ENCODE results near the gene HMG20B. TPM values are rescaled to one million over a fixed set of nuclear protein-coding genes. Genes with fewer than 3 reads are reported as not detected.

Gene HMG20B
- total RNA-seq, 6 donors from 2014 or later = 79.5 to 183 (median 85.9) TPM

GRCh38 chr19:3626473-3627350 is 54.0 kb downstream of the HMG20B start, which contains the start of gene CACTIN:
Gene CACTIN, minus strand, starts transcription at chr19:3626790. Its CDS starts 28 bp downstream, at chr19:3626762.
- ATAC-seq (ENCODE audit: low FRiP score in 2 of 2) (peak; percentile 99 to 100), DNase-seq (peak; percentile 98 to 99)
- Histone ChIP-seq H3K4me3 (peak within 1 kb of the TSS; percentile 94 to 98 (median 96)), H3K4me1 (peaks cover 21 to 30% (median 23%) of the 10 kb centered on the region in 4 donors), H3K36me3 (peaks cover 5 to 31% (median 22%) of the 10 kb centered on the region in 4 donors), H3K9me3 (no peaks in the 10 kb centered on the region), H3K27ac (peak within 1 kb of the TSS; percentile 86 to 94 (median 92)), H3K27me3 (no peaks in the 10 kb centered on the region)
- WGBS, 2 donors = 0 to 3% methylated on average over 7 to 57 of the region's 80 CpGs
- peak in 2 of 6 experiments; percentile 20 to 48 for TF ChIP-seq CTCF (IDR thresholded peaks at IDR 0.05)
- peak in 3 of 4 donors; percentile 58 to 82 (median 69) for TF ChIP-seq POLR2A (IDR thresholded peaks at IDR 0.05)
- TF ChIP-seq POLR2AphosphoS5 (IDR thresholded peaks at IDR 0.05) = peak; percentile 78 to 87
- TF ChIP-seq EP300 (IDR thresholded peaks at IDR 0.05) = peak in 1 of 4 donors; percentile 52

GRCh38 chr19:3627351-3627723 is 54.6 kb downstream of the HMG20B start:
- ATAC-seq (ENCODE audit: low FRiP score in 2 of 2) (no peak), DNase-seq (no peak)
- Histone ChIP-seq H3K36me3 (peaks cover 2 to 31% (median 24%) of the 10 kb centered on the region in 4 donors), H3K27ac (peak overlapping the region in 3 of 4 donors; percentile 86 to 93 (median 92)), H3K4me3 (peak overlapping the region in 3 of 4 donors; percentile 96 to 98 (median 97)), H3K9me3 (no peaks in the 10 kb centered on the region), H3K4me1 (peaks cover 21 to 30% (median 23%) of the 10 kb centered on the region in 4 donors), H3K27me3 (no peaks in the 10 kb centered on the region)
- WGBS, 2 donors = 59 to 71% methylated on average over 5 to 7 of the region's 7 CpGs
- no peak for TF ChIP-seq CTCF (IDR thresholded peaks at IDR 0.05)
- TF ChIP-seq EP300 (IDR thresholded peaks at IDR 0.05) = no peak
- TF ChIP-seq POLR2AphosphoS5 (IDR thresholded peaks at IDR 0.05) = no peak
- TF ChIP-seq POLR2A (IDR thresholded peaks at IDR 0.05) = no peak

Small RNAs within 50 kb of the gene (small RNA-seq; reads per million reads assigned to genes)
- gene AC005786.1 = 0 reads per million in 4 donors

Other genes with a start within 250 kb of the HMG20B start
- gene NFIC, start 206.4 kb upstream of the HMG20B start, total RNA-seq = 100 to 1,000 TPM in 5 of 6 donors, 10 to 100 TPM in 1; 96.1 to 175 (median 154) TPM
- 1 to 10 TPM in 1 of 6 donors, not detected in 5; 1.7 TPM for gene SMIM24, start 92.4 kb upstream of the HMG20B start, total RNA-seq
- not detected for gene SMIM44, start 89.5 kb upstream of the HMG20B start, total RNA-seq
- 10 to 100 TPM; 13.3 to 26.8 (median 17.3) TPM for gene DOHH, start 72.3 kb upstream of the HMG20B start, total RNA-seq
- 100 to 1,000 TPM in 1 of 6 donors, 10 to 100 TPM in 5; 19.9 to 110 (median 37.5) TPM for gene FZR1, start 66.6 kb upstream of the HMG20B start, total RNA-seq
- 1 to 10 TPM in 3 of 6 donors, not detected in 3; 1.6 to 7.3 (median 6.2) TPM for gene TEKTIP1, start 33.8 kb upstream of the HMG20B start, total RNA-seq
- gene MFSD12, start 15.4 kb upstream of the HMG20B start, total RNA-seq = 100 to 1,000 TPM in 2 of 6 donors, 10 to 100 TPM in 4; 44.2 to 178 (median 96.0) TPM
- 1 to 10 TPM in 5 of 6 donors, under 1 TPM in 1; 0.91 to 5.2 (median 1.4) TPM for gene GIPC3, start 12.5 kb downstream of the HMG20B start, total RNA-seq
- gene TBXA2R, start 33.9 kb downstream of the HMG20B start, total RNA-seq = 1 to 10 TPM in 5 of 6 donors, under 1 TPM in 1; 0.49 to 7.0 (median 2.6) TPM
- gene CACTIN, start 53.8 kb downstream of the HMG20B start, total RNA-seq = 10 to 100 TPM; 21.5 to 97.4 (median 25.5) TPM
- 10 to 100 TPM; 24.6 to 64.1 (median 43.1) TPM for gene PIP5K1C, start 127.5 kb downstream of the HMG20B start, total RNA-seq
- 10 to 100 TPM; 27.2 to 94.3 (median 55.5) TPM for gene TJP3, start 135.4 kb downstream of the HMG20B start, total RNA-seq
- gene APBA3, start 188.7 kb downstream of the HMG20B start, total RNA-seq = 10 to 100 TPM; 13.4 to 92.2 (median 21.6) TPM
- gene MRPL54, start 189.7 kb downstream of the HMG20B start, total RNA-seq = 10 to 100 TPM; 16.8 to 83.9 (median 65.5) TPM
- not detected for gene RAX2, start 199.3 kb downstream of the HMG20B start, total RNA-seq
- 10 to 100 TPM in 5 of 6 donors, 1 to 10 TPM in 1; 9.6 to 20.1 (median 13.1) TPM for gene MATK, start 213.4 kb downstream of the HMG20B start, total RNA-seq